Hindlimb muscle (tissue), 1 donor: ENCODE results near the gene ANKS1B. TPM values are rescaled to one million over a fixed set of nuclear protein-coding genes. Genes with fewer than 3 reads are reported as not detected.

Experiments
- DNase-seq: peaks from one replicate; pipeline ENCODE4 v3.0.0-alpha.2; 2013
- polyA plus RNA-seq: library from polyadenylated mRNA; unstranded; fragments of 120-200 nt; gene quantifications from one replicate; pipeline ENCODE4 v1.2.1, GENCODE V29; 2013; ENCODE audit not compliant: insufficient read length

ANKS1B gene
- polyA plus RNA-seq, 1 donor, result 2.2 TPM

DNA sequence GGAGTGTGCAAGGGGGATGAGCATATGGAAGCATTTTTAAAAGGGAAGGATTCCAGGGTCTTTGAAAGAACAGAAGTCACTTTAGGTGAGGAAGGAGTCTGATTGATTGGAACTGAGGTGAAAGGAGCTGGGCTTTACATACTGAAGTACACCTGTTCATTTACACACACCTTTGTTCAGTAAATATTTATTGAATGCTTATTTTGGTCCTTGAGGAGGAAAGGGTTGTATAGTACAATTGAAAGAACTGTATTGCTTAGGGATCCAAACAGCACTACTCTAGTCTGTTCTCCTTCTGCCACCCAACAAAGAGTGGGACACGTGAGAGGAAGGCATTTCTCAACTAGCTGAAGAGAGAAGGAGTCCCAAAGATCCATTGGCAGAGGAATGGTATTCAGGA lies 1275.7 kb downstream of the ANKS1B start:
- no peak for DNase-seq

GRCh38 chr12:98701166-98701565 lies 1283.6 kb downstream of the ANKS1B start:
- no peak for DNase-seq

DNA sequence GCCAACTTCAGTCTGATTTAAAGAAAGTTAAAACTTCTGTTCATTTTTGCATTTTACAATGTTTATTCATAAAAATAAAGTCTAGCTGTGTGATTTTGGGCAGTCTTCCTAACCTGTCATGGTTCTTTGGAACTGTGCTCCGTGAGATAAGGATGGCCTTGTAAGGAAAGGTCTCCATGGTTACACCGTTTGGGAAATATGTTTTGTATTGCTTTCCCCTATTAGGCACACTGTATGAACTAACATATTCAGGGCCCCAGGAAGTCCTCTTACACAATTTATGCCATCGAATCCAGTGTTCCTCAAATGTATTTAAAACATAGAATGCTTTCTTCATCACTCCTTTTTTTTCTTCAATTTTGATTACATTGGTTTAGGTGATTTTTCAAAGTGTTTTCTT lies 1285.2 kb downstream of the ANKS1B start:
- no peak for DNase-seq

DNA sequence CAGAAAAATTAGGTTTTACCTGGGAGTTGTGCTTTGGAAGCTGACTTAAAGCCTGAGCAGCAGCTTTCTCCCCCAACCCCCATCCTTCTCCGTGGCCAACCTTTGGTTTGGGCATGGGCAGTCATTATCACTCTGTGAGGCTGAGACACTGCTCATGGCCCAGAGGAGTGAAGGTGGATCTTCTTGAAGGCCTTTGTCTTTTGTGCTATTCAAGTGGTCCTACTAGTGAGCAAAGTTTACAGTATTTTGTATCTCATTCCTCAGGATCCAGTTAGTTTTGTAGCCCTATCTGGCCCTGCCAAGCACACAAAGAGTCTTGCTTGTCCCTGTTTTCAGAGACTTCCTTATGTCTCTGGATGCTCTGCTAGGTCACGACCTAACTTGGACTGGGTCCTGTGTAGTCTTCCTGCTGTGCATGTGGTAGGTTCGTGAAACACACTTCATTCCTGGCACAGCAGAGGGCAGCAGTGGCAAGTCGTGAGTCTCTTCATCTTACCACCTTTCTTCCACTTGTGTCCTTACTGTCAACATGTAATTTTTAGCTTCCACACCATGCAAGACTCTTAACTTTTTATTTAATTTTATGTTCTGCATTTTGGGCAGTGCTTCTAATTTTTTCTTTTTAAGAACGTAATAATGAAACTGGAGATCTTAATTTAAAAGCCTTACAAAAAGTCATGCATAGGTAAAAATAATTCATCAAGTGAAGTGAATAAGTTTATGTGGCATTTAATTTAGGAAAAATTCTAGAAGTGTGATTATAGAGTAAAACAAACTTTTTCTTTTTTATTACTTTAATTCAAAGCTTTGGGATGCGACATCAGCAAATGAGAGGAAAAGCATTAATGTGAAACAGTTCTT lies 1285.9 kb downstream of the ANKS1B start:
- DNase-seq, result peak; percentile 26

- no peak for DNase-seq
These were observed 1287.5 kb downstream of the ANKS1B start for GRCh38 chr12:98697209-98697608.

DNA sequence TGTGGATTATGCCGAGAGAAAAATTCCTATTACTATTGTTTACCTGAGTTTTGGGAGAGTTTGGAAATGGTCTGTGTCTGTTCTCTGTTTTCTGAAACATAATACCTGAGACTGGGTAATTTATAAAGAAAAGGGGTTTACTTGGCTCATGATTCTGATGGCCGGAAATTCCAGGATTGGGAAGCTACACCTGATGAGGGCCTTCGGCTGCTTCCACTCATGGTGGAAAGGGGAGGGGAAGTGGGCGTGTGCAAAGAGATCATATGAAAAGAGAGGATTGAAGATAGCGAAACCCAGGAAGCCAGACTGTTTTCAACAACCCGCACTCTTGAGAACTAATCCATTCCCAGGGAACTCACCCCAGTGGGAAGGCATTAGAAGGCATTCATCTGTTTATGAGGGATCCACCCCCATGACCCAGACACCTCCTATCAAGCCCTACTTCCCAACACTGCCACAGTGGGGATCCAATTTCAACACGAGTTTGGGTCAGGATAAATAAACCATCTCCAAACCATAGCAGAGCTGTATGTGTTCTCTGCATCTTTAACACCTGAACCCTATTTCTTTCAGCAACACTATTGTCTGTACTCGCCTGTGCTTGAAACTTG lies 1288.6 kb downstream of the ANKS1B start:
- no peak for DNase-seq

DNA sequence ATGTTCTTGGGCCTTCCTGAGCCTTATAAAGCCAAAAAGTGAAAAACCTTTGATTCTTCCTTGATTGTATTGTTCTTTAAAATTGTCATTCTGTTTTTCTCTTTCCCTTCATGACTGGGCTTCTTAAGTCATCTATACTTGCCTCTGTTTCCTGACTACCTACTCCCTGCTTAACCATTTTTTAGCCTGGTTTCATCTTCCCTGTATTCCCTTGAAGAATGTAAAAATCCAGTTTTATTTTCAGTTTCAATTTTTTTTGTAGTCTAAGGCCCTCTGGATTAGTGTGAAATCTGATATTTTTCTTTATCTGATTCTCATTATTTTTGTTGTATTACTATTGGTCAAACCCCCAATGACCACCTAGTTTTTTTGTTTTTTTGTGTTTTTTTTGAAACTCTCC lies 1293.4 kb downstream of the ANKS1B start:
- no peak for DNase-seq

- no peak for DNase-seq
These were observed 1298.1 kb downstream of the ANKS1B start for GRCh38 chr12:98686603-98687002.

Other genes with a start within 250 kb of the ANKS1B start
- 16.9 TPM for gene BLTP3B, start 157.9 kb upstream of the ANKS1B start, polyA plus RNA-seq
- 20.0 TPM for gene ACTR6, start 215.9 kb upstream of the ANKS1B start, polyA plus RNA-seq